Astrocyte (in vitro differentiated cells and primary cell): ENCODE results near the gene PIGB. TPM values are rescaled to one million over a fixed set of nuclear protein-coding genes. Genes with fewer than 3 reads are reported as not detected.

ENCODE experiments used
- DNase-seq: peaks from one replicate; pipeline ENCODE4 v3.0.0-alpha.2; 2010; ENCODE audit warnings: low read depth
- FAIRE-seq: peaks from 2 replicates; lab custom pipeline; 2011; peaks lifted over from hg19 to GRCh38; lab: Jason Lieb, UNC
- H2AFZ ChIP-seq: 2 replicates; pipeline ENCODE4 v1.6.0; 2012; ENCODE audit warnings: low read depth, low read length, inconsistent platforms
- H3K27ac ChIP-seq: 2 replicates; pipeline ENCODE4 v1.5.1; 2011; ENCODE audit warnings: low read depth, low read length, inconsistent platforms
- H3K27me3 ChIP-seq: 2 replicates; pipeline ENCODE4 v1.6.0; 2011; ENCODE audit warnings: low read length, inconsistent platforms; ENCODE audit not compliant: insufficient read depth
- H3K36me3 ChIP-seq: 2 replicates; pipeline ENCODE4 v1.5.1; 2011; ENCODE audit warnings: low read length, inconsistent platforms; ENCODE audit not compliant: insufficient read depth
- H3K4me1 ChIP-seq: 2 replicates; pipeline ENCODE4 v1.5.1; 2011; ENCODE audit warnings: low read length, inconsistent platforms; ENCODE audit not compliant: insufficient read depth
- H3K4me2 ChIP-seq: 2 replicates; pipeline ENCODE4 v1.6.0; 2012; ENCODE audit warnings: low read length, inconsistent platforms
- H3K4me3 ChIP-seq: 2 replicates; pipeline ENCODE4 v1.5.1; 2011; ENCODE audit warnings: low read depth, mild to moderate bottlenecking, low read length, inconsistent platforms; ENCODE audit not compliant: insufficient read depth
- H3K79me2 ChIP-seq: 2 replicates; pipeline ENCODE4 v1.6.0; 2012; ENCODE audit warnings: mild to moderate bottlenecking, low read length, inconsistent platforms; ENCODE audit not compliant: insufficient read depth
- H3K9ac ChIP-seq: 2 replicates; pipeline ENCODE4 v1.6.0; 2012; ENCODE audit warnings: mild to moderate bottlenecking, low read length, inconsistent platforms
- H3K9me3 ChIP-seq: 2 replicates; pipeline ENCODE4 v1.5.1; 2012; ENCODE audit warnings: low read depth, mild to moderate bottlenecking, low read length, inconsistent platforms; ENCODE audit not compliant: insufficient read depth
- H4K20me1 ChIP-seq: 2 replicates; pipeline ENCODE4 v1.6.0; 2012; ENCODE audit warnings: low read length, inconsistent platforms; ENCODE audit not compliant: insufficient read depth
- H3K27ac Mint-ChIP-seq: one replicate; pipeline ENCODE4 v1.8.0; 2021; ENCODE audit warnings: mild to moderate bottlenecking, mixed read lengths; ENCODE audit not compliant: unreplicated experiment
- H3K27me3 Mint-ChIP-seq: one replicate; pipeline ENCODE4 v1.8.0; 2021; ENCODE audit warnings: low read depth, mixed read lengths; ENCODE audit not compliant: unreplicated experiment
- H3K36me3 Mint-ChIP-seq: one replicate; pipeline ENCODE4 v1.8.0; 2021; ENCODE audit warnings: low read depth, mixed read lengths; ENCODE audit not compliant: unreplicated experiment
- H3K4me1 Mint-ChIP-seq: one replicate; pipeline ENCODE4 v1.8.0; 2021; ENCODE audit warnings: low read depth, mixed read lengths; ENCODE audit not compliant: unreplicated experiment
- H3K4me3 Mint-ChIP-seq: one replicate; pipeline ENCODE4 v1.8.0; 2021; ENCODE audit warnings: mild to moderate bottlenecking, moderate library complexity, mixed read lengths; ENCODE audit not compliant: unreplicated experiment
- H3K9me3 Mint-ChIP-seq: one replicate; pipeline ENCODE4 v1.8.0; 2021; ENCODE audit warnings: mild to moderate bottlenecking, mixed read lengths; ENCODE audit not compliant: unreplicated experiment
- EZH2 ChIP-seq: IDR thresholded peaks from 2 replicates; pipeline ENCODE4 v1.6.1; 2012; ENCODE audit warnings: mild to moderate bottlenecking, low read length, inconsistent platforms; ENCODE audit not compliant: insufficient read depth
- total RNA-seq: library from RNA; stranded (reverse); gene quantifications from 2 replicates; pipeline ENCODE4 v1.2.1, GENCODE V29; 2021
- TF ChIP-seq, protein P1 (sequence below): IDR thresholded peaks from 2 replicates; pipeline ENCODE4 v1.5.1; 2011; ENCODE audit warnings: low read depth, mild to moderate bottlenecking, inconsistent platforms, low read length, moderate library complexity; ENCODE audit not compliant: insufficient read depth

The PIGB gene
- total RNA-seq, 1 donor from 2014 or later = 10.6 TPM

DNA sequence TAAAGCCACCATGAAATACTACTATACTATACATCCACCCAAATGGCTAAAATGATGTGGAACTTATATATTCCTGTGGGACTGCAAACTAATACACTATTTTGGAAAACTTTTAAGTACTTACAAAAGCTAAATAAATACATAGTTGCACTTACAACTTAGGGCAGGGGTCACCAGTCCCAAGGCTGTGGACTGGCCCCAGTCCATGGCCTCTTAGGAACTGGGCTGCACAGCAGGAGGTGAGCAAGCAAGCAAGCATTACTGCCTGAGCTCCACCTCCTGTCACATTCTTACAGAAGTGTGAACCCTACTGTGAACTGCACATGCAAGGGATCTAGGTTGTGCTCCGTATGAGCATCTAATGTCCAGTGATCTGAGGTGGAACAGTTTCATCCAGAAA is 18.1 kb downstream of the PIGB start:
- Histone ChIP-seq H3K4me1 (no peaks in the 10 kb centered on the region), H3K4me2 (no peak overlapping the region), H3K79me2 (no peaks in the 10 kb centered on the region), H3K27me3 (no peaks in the 10 kb centered on the region), H3K4me3 (no peak overlapping the region), H4K20me1 (no peaks in the 10 kb centered on the region), H3K36me3 (peaks cover 3% of the 10 kb centered on the region), H3K9me3 (no peaks in the 10 kb centered on the region), H3K27ac (no peak overlapping the region), H2AFZ (no peak overlapping the region), H3K9ac (no peak overlapping the region)
- no peaks in the 10 kb centered on the region for H3K9me3 Mint-ChIP-seq
- no peak overlapping the region for H3K27ac Mint-ChIP-seq
- H3K36me3 Mint-ChIP-seq = peaks cover 4% of the 10 kb centered on the region
- TF ChIP-seq EZH2 = no peak
- TF ChIP-seq, protein P1, sequence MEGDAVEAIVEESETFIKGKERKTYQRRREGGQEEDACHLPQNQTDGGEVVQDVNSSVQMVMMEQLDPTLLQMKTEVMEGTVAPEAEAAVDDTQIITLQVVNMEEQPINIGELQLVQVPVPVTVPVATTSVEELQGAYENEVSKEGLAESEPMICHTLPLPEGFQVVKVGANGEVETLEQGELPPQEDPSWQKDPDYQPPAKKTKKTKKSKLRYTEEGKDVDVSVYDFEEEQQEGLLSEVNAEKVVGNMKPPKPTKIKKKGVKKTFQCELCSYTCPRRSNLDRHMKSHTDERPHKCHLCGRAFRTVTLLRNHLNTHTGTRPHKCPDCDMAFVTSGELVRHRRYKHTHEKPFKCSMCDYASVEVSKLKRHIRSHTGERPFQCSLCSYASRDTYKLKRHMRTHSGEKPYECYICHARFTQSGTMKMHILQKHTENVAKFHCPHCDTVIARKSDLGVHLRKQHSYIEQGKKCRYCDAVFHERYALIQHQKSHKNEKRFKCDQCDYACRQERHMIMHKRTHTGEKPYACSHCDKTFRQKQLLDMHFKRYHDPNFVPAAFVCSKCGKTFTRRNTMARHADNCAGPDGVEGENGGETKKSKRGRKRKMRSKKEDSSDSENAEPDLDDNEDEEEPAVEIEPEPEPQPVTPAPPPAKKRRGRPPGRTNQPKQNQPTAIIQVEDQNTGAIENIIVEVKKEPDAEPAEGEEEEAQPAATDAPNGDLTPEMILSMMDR = no peak
- no peak for DNase-seq
- no peaks in the 10 kb centered on the region for H3K27me3 Mint-ChIP-seq
- no peaks in the 10 kb centered on the region for H3K4me1 Mint-ChIP-seq
- no peak overlapping the region for H3K4me3 Mint-ChIP-seq
- no peak for FAIRE-seq

DNA sequence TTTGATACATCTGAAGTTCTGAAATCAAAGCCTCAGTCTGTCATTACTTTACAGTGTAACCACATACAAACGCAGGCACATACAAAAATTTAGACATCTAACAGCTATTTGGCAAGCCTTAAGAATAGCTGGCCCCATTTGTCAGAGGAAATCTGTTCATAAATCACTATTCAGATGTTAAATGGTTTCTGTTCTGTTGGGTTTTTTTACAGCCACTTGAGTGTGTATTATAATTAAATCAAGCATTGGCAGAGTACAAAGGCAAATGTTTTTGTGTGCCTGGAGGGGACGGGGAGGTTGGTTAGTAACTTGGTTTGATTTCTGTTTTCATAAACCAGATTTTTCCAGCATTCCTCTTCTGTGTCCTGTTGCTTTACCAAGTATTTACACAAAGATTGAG is 24.1 kb downstream of the PIGB start:
- Mint-ChIP-seq H3K27ac (no peak overlapping the region), H3K36me3 (peaks cover 2% of the 10 kb centered on the region), H3K9me3 (no peaks in the 10 kb centered on the region), H3K4me3 (no peak overlapping the region), H3K4me1 (peaks cover 5% of the 10 kb centered on the region), H3K27me3 (no peaks in the 10 kb centered on the region)
- H3K4me3 ChIP-seq = no peak overlapping the region
- no peak overlapping the region for H3K27ac ChIP-seq
- no peak for TF ChIP-seq EZH2
- TF ChIP-seq, protein P1 = no peak
- no peaks in the 10 kb centered on the region for H3K4me1 ChIP-seq
- H3K4me2 ChIP-seq = no peak overlapping the region
- no peaks in the 10 kb centered on the region for H3K79me2 ChIP-seq
- H3K9ac ChIP-seq = no peak overlapping the region
- no peaks in the 10 kb centered on the region for H4K20me1 ChIP-seq
- no peak for DNase-seq
- H3K27me3 ChIP-seq = no peaks in the 10 kb centered on the region
- no peak for FAIRE-seq
- H3K9me3 ChIP-seq = no peaks in the 10 kb centered on the region
- no peaks in the 10 kb centered on the region for H3K36me3 ChIP-seq
- H2AFZ ChIP-seq = no peak overlapping the region

DNA sequence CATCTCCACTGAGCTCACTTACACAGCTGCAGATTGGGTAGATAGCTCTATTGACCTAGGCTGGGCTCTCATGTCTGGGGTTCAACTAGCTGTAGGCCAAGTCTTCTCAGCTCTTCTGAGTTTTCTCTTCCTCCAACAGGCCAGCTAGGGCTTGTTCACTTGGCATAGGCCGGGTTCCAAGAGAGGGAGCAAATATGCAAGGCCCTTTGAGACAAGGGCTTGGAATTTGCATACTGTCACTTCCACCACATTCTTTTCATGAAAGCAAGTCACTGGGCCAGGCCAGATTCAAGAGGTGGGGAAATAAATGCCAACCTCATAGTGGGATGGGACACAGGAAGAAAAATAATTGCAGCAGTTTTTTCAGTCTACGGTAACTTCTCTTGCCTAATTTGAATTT is 25.2 kb downstream of the PIGB start:
- Histone ChIP-seq H3K4me3 (no peak overlapping the region), H3K27ac (no peak overlapping the region), H3K27me3 (no peaks in the 10 kb centered on the region), H3K36me3 (no peaks in the 10 kb centered on the region), H3K4me1 (no peaks in the 10 kb centered on the region), H3K79me2 (no peaks in the 10 kb centered on the region), H2AFZ (no peak overlapping the region), H3K9ac (no peak overlapping the region), H3K4me2 (no peak overlapping the region), H4K20me1 (no peaks in the 10 kb centered on the region), H3K9me3 (no peaks in the 10 kb centered on the region)
- DNase-seq = peak; percentile 12
- TF ChIP-seq, protein P1 = no peak
- no peak for TF ChIP-seq EZH2
- Mint-ChIP-seq H3K4me3 (no peak overlapping the region), H3K36me3 (peaks cover 6% of the 10 kb centered on the region), H3K27me3 (no peaks in the 10 kb centered on the region), H3K27ac (no peak overlapping the region), H3K4me1 (peaks cover 5% of the 10 kb centered on the region), H3K9me3 (no peaks in the 10 kb centered on the region)
- FAIRE-seq = no peak
